GM06990 (cell line): Measurements from ENCODE around the gene GABRB1.

Source experiments
- DNase-seq: peaks from one replicate; pipeline ENCODE4 v3.0.0-alpha.2; 2011; ENCODE audit not compliant: insufficient read length; ENCODE audit errors: extremely low read depth
- H3K27me3 ChIP-seq: replicated peaks from 2 replicates; pipeline ENCODE4 v1.6.0; 2011; ENCODE audit warnings: low read length; ENCODE audit not compliant: control insufficient read depth, insufficient read depth
- H3K36me3 ChIP-seq: 2 replicates; pipeline ENCODE4 v1.5.1; 2011; ENCODE audit warnings: low read length; ENCODE audit not compliant: control insufficient read depth, insufficient read depth
- H3K4me3 ChIP-seq: replicated peaks from 2 replicates; pipeline ENCODE4 v1.5.1; 2011; ENCODE audit warnings: low read depth, mild to moderate bottlenecking, control low read depth, low read length
- CTCF ChIP-seq: IDR thresholded peaks from 2 replicates; pipeline ENCODE4 v1.5.1; 2011; ENCODE audit warnings: low read length, control low read depth, mild to moderate bottlenecking, inconsistent platforms; ENCODE audit not compliant: insufficient read depth, poor library complexity, severe bottlenecking

GABRB1 gene

DNA sequence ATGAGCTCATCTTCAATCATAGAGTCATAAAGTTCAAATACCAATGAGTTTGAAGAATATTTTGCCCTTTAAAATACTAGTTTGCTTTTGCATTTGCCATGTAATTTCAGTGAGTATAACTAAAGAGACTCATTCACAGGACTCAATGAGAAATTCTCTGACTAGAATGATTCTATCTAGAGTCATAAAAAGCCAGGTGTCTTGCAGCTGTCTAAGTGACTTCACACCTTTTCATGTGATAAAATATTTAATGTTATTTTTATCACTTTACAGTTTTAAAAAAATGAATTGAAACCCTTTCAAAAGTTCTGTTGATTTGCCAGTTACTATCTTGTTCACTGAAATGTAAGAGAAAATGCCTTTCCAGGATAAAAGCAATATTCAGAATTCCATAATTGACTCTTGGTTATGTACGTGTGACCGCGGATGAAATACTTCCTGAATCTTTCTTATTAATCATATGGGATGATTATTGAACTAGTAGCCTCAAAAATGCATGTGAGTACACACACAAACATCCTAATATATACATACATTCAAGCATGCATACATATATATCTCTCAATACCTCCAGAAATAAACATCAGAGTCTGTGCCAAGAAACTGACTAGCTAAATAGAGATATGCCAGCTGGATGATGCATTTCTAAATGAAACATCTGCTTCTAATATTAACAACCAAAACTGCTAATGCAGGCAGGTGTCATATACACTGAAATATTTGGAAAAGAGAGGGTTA lies 87.0 kb downstream of the GABRB1 start:
- H3K4me3 ChIP-seq, result no peak overlapping the region
- DNase-seq, result no peak
- no peak for TF ChIP-seq CTCF
- H3K27me3 ChIP-seq, result no peaks in the 10 kb centered on the region
- no peaks in the 10 kb centered on the region for H3K36me3 ChIP-seq

- no peaks in the 10 kb centered on the region for H3K27me3 ChIP-seq
- no peaks in the 10 kb centered on the region for H3K36me3 ChIP-seq
- TF ChIP-seq CTCF, result no peak
- DNase-seq, result no peak
- no peak overlapping the region for H3K4me3 ChIP-seq
These were observed 89.4 kb downstream of the GABRB1 start for GRCh38 chr4:47120783-47121182.

DNA sequence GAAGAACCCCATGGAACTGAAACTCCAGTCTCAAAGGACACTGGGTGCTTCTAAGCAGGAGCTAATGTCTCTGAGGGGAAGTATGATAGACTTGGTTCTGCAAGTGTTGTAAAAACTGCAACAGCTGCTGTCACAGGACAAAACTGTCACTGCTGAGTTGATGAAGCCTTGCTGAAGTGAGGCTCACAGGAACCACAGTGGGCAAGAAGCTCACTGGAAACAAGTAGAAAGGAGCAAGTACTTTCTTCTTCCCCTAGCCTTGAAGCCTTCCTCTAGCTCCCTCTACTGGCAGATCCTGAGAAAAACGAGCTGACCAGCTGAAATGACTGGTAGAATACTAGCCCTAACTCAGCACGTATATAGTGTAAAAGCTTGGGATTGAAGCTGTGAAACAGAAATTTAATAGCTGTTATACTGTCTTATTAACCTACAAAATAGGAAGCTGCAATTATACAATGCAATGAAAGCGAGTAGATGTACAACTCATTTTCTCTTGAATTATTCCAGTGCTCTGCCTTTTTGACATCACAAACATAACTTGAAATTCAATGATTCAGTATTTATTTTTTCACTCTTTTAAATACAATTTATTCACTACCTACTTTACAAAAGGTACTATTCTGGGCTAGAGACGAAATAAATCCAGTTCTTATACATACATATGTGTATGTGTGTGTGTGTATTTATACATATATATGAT lies 91.4 kb downstream of the GABRB1 start:
- DNase-seq, result peak; percentile 21
- H3K36me3 ChIP-seq, result no peaks in the 10 kb centered on the region
- H3K4me3 ChIP-seq, result no peak overlapping the region
- peak; percentile 91 for TF ChIP-seq CTCF
- H3K27me3 ChIP-seq, result no peaks in the 10 kb centered on the region

- DNase-seq, result no peak
- Histone ChIP-seq H3K36me3 (no peaks in the 10 kb centered on the region), H3K4me3 (no peak overlapping the region), H3K27me3 (no peaks in the 10 kb centered on the region)
- no peak for TF ChIP-seq CTCF
These were observed 97.6 kb downstream of the GABRB1 start for GRCh38 chr4:47128991-47129390.

DNA sequence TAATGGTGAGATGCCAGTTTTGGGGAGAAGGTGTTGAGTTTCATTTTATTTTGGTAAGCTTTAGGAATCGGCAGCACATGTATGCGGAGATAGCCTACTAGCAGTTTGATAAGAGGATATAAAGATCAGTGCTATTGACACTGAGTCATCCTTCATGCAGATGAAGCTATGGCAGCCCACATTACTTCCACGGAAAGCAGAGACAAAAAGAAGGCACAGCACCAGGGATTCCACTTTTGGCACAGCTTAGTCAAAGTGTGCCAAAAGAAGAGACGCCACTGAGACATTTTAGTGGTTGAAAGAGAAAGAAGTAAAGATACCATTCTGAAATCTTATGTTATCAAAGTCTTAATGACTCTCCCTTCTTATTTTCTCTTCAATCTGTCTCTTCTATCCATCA lies 103.8 kb downstream of the GABRB1 start:
- no peak for TF ChIP-seq CTCF

More for the DNA sequence above, 103.8 kb downstream of the GABRB1 start:
- no peak overlapping the region for H3K4me3 ChIP-seq
- no peaks in the 10 kb centered on the region for H3K27me3 ChIP-seq
- H3K36me3 ChIP-seq, result no peaks in the 10 kb centered on the region
- no peak for DNase-seq
